Skeletal muscle cell (primary cell): Measurements from ENCODE around the gene ERC2.

Experiments
- DNase-seq: peaks from one replicate; pipeline ENCODE4 v3.0.0-alpha.2; 2010; ENCODE audit warnings: low read depth
- H3K4me3 ChIP-seq: 2 replicates; pipeline ENCODE4 v1.5.1; 2011; ENCODE audit warnings: low read depth, mild to moderate bottlenecking, control low read depth, low read length, moderate library complexity

Gene ERC2

GRCh38 chr3:55801676-55802075, 666.6 kb downstream of the ERC2 start:
- no peak for DNase-seq

GRCh38 chr3:55801068-55801467, 667.2 kb downstream of the ERC2 start:
- no peak for DNase-seq
- H3K4me3 ChIP-seq: no peak overlapping the region

More at GRCh38 chr3:55801676-55802075, 666.6 kb downstream of the ERC2 start:
- H3K4me3 ChIP-seq: no peak overlapping the region

GRCh38 chr3:55797775-55798174, 670.5 kb downstream of the ERC2 start:
- no peak overlapping the region for H3K4me3 ChIP-seq
- no peak for DNase-seq

- no peak overlapping the region for H3K4me3 ChIP-seq
- no peak for DNase-seq
Measured at GRCh38 chr3:55797084-55797483, 671.2 kb downstream of the ERC2 start.

GRCh38 chr3:55796533-55796932, 671.7 kb downstream of the ERC2 start:
- no peak for DNase-seq
- no peak overlapping the region for H3K4me3 ChIP-seq

GRCh38 chr3:55795746-55796145, 672.5 kb downstream of the ERC2 start:
- no peak overlapping the region for H3K4me3 ChIP-seq
- DNase-seq: no peak

- DNase-seq: no peak
Measured at GRCh38 chr3:55795296-55795695, 673.0 kb downstream of the ERC2 start.

GRCh38 chr3:55792742-55793141, 675.5 kb downstream of the ERC2 start:
- H3K4me3 ChIP-seq: no peak overlapping the region
- DNase-seq: no peak

More at GRCh38 chr3:55795296-55795695, 673.0 kb downstream of the ERC2 start:
- no peak overlapping the region for H3K4me3 ChIP-seq

GRCh38 chr3:55792009-55792408, 676.3 kb downstream of the ERC2 start:
- DNase-seq: no peak
- no peak overlapping the region for H3K4me3 ChIP-seq

- DNase-seq: no peak
- no peak overlapping the region for H3K4me3 ChIP-seq
Measured at GRCh38 chr3:55790596-55791350, 677.5 kb downstream of the ERC2 start.

- no peak overlapping the region for H3K4me3 ChIP-seq
- no peak for DNase-seq
Measured at GRCh38 chr3:55789516-55789915, 678.8 kb downstream of the ERC2 start.

- DNase-seq: no peak
- H3K4me3 ChIP-seq: no peak overlapping the region
Measured at GRCh38 chr3:55782807-55783206, 685.5 kb downstream of the ERC2 start.

- no peak for DNase-seq
- H3K4me3 ChIP-seq: no peak overlapping the region
Measured at GRCh38 chr3:55782351-55782750, 685.9 kb downstream of the ERC2 start.

- DNase-seq: no peak
- H3K4me3 ChIP-seq: no peak overlapping the region
Measured at GRCh38 chr3:55780913-55781312, 687.4 kb downstream of the ERC2 start.

- H3K4me3 ChIP-seq: no peak overlapping the region
- DNase-seq: no peak
Measured at GRCh38 chr3:55779543-55779942, 688.7 kb downstream of the ERC2 start.

- DNase-seq: no peak
- no peak overlapping the region for H3K4me3 ChIP-seq
Measured at GRCh38 chr3:55775366-55776154, 692.7 kb downstream of the ERC2 start.

GRCh38 chr3:55774856-55775255, 693.4 kb downstream of the ERC2 start:
- no peak for DNase-seq
- H3K4me3 ChIP-seq: no peak overlapping the region

GRCh38 chr3:55771503-55771902, 696.8 kb downstream of the ERC2 start:
- no peak overlapping the region for H3K4me3 ChIP-seq
- no peak for DNase-seq

GRCh38 chr3:55770077-55770476, 698.2 kb downstream of the ERC2 start:
- DNase-seq: no peak
- no peak overlapping the region for H3K4me3 ChIP-seq

GRCh38 chr3:55766753-55767152, 701.5 kb downstream of the ERC2 start:
- DNase-seq: no peak
- no peak overlapping the region for H3K4me3 ChIP-seq
